GM19438 (cell line): ENCODE measurements around the gene SMNDC1.
A peak's percentile ranks its signal among the peaks of the same experiment; 100 is the strongest.
"Not testable (repeated sequence)": the region's sequence is repeated elsewhere in the genome, so short reads cannot be mapped to it uniquely, and the experiment has no call there.

ENCODE experiments used
- ATAC-seq: cut with Tn5 transposase; IDR thresholded peaks from one replicate; pipeline ENCODE4 v1.9.1; 2021; ENCODE audit warnings: low read depth; ENCODE audit not compliant: unreplicated experiment

SMNDC1 gene

GRCh38 chr10:110259317-110259716 is 45.4 kb downstream of the SMNDC1 start:
- ATAC-seq: no peak

- no peak for ATAC-seq
These were observed 46.2 kb downstream of the SMNDC1 start for GRCh38 chr10:110258542-110258941.

GRCh38 chr10:110254467-110254866 is 50.3 kb downstream of the SMNDC1 start:
- ATAC-seq: no peak

GRCh38 chr10:110252151-110252550 is 52.6 kb downstream of the SMNDC1 start:
- no peak for ATAC-seq

GRCh38 chr10:110251392-110251791 is 53.3 kb downstream of the SMNDC1 start:
- peak; percentile 73 for ATAC-seq

- peak; percentile 68 for ATAC-seq
These were observed 55.2 kb downstream of the SMNDC1 start for GRCh38 chr10:110249489-110249888.

GRCh38 chr10:110247833-110248232 is 56.9 kb downstream of the SMNDC1 start:
- ATAC-seq: not testable (repeated sequence)

- no peak for ATAC-seq
These were observed 60.2 kb downstream of the SMNDC1 start for GRCh38 chr10:110244550-110244949.

- ATAC-seq: no peak
These were observed 62.2 kb downstream of the SMNDC1 start for GRCh38 chr10:110242511-110242910.

- ATAC-seq: no peak
These were observed 62.9 kb downstream of the SMNDC1 start for GRCh38 chr10:110241841-110242240.

- ATAC-seq: no peak
These were observed 63.3 kb downstream of the SMNDC1 start for GRCh38 chr10:110241407-110241806.
